Small intestine (tissue), 7 donors: ENCODE data around the gene NLRP7. TPM values are rescaled to one million over a fixed set of nuclear protein-coding genes. Genes with fewer than 3 reads are reported as not detected.
A peak's percentile ranks its signal among the peaks of the same experiment; 100 is the strongest.
"Not testable (repeated sequence)": the region's sequence is repeated elsewhere in the genome, so short reads cannot be mapped to it uniquely, and the experiment has no call there.

Experiments used
- DNase-seq, 2 donors: peaks; one replicate each; pipeline versions ENCODE4 v3.0.0 to v3.0.0-alpha.2; 2013
- FAIRE-seq: peaks from 2 replicates; lab custom pipeline; 2012; peaks lifted over from hg19 to GRCh38; lab: Jason Lieb, UNC
- H3K27ac ChIP-seq, 3 donors: one replicate each; pipeline ENCODE4 v1.5.1; 2013; ENCODE audit warnings: low read length in 2 of 3, mild to moderate bottlenecking in 2 of 3, control low read depth in 1 of 3, inconsistent platforms in 1 of 3, low read depth in 1 of 3, moderate library complexity in 1 of 3
- H3K27me3 ChIP-seq, 3 donors: one replicate each; pipeline ENCODE4 v1.6.1; 2013; ENCODE audit warnings: low read length in 3 of 3, inconsistent platforms in 1 of 3; ENCODE audit not compliant: control insufficient read depth in 3 of 3, insufficient read depth in 3 of 3
- H3K36me3 ChIP-seq, 3 donors: one replicate each; pipeline ENCODE4 v1.6.1; 2013; ENCODE audit warnings: low read length in 3 of 3, inconsistent platforms in 1 of 3, low read depth in 1 of 3, mild to moderate bottlenecking in 1 of 3, moderate library complexity in 1 of 3; ENCODE audit not compliant: control insufficient read depth in 3 of 3, insufficient read depth in 2 of 3
- H3K4me1 ChIP-seq, 3 donors: one replicate each; pipeline ENCODE4 v1.6.1; 2013; ENCODE audit warnings: low read length in 2 of 3, inconsistent platforms in 1 of 3, low read depth in 1 of 3, mild to moderate bottlenecking in 1 of 3, moderate library complexity in 1 of 3; ENCODE audit not compliant: control insufficient read depth in 3 of 3, insufficient read depth in 2 of 3
- H3K4me3 ChIP-seq, 3 donors: one replicate each; pipeline ENCODE4 v1.5.1; 2013; ENCODE audit warnings: low read length in 3 of 3, control low read depth in 1 of 3, inconsistent platforms in 1 of 3, low read depth in 1 of 3, mild to moderate bottlenecking in 1 of 3, moderate library complexity in 1 of 3
- H3K9me3 ChIP-seq, 2 donors: one replicate each; pipeline ENCODE4 v1.6.1; 2013; ENCODE audit warnings: low read depth in 1 of 2, low read length in 1 of 2; ENCODE audit not compliant: control insufficient read depth in 2 of 2, insufficient read depth in 1 of 2
- WGBS, 3 donors: extraction: QIAGEN DNeasy Blood & Tissue Kit; methylation state at CpG; one replicate each; pipeline ENCODE4 v1.1.7; 2013; 5-methylcytosine and 5-hydroxymethylcytosine counted together
- polyA plus RNA-seq, 4 donors: library from polyadenylated mRNA; stranded (reverse) in 3 of 4; unstranded in 1 of 4; fragments of 200-250 nt in 3 of 4; fragments of 120-200 nt in 1 of 4; gene quantifications; one replicate each; pipeline versions ENCODE4 v1.2.1 to v1.2.3, GENCODE V29; 2013
- donor health status: healthy with polysubstance abuse.
- donor health status: control.
- donor health status: control.
- donor health status: Bipolar disorder and iron deficiency.
- donor health status: healthy.

Gene NLRP7
- polyA plus RNA-seq, 4 donors, result 0.01 to 0.27 (median 0.04) TPM; not detected in 1

GRCh38 chr19:54901153-54901552 lies 46.2 kb downstream of the NLRP7 start:
- H3K27ac ChIP-seq, result not testable (repeated sequence)

GRCh38 chr19:54899646-54900045 lies 47.7 kb downstream of the NLRP7 start:
- FAIRE-seq, H3K27ac ChIP-seq, H3K27me3 ChIP-seq, H3K4me1 ChIP-seq, H3K36me3 ChIP-seq, H3K9me3 ChIP-seq, DNase-seq, H3K4me3 ChIP-seq: not testable (repeated sequence)
- WGBS, 3 donors, result 75 to 90% (median 83%) methylated on average over 9 of the region's 9 CpGs

More at GRCh38 chr19:54901153-54901552, 46.2 kb downstream of the NLRP7 start:
- H3K4me1 ChIP-seq, H3K27me3 ChIP-seq, H3K4me3 ChIP-seq, FAIRE-seq, H3K9me3 ChIP-seq, H3K36me3 ChIP-seq, DNase-seq: not testable (repeated sequence)
- WGBS, 3 donors, result 77 to 89% (median 78%) methylated on average over 7 to 8 of the region's 8 CpGs

DNA sequence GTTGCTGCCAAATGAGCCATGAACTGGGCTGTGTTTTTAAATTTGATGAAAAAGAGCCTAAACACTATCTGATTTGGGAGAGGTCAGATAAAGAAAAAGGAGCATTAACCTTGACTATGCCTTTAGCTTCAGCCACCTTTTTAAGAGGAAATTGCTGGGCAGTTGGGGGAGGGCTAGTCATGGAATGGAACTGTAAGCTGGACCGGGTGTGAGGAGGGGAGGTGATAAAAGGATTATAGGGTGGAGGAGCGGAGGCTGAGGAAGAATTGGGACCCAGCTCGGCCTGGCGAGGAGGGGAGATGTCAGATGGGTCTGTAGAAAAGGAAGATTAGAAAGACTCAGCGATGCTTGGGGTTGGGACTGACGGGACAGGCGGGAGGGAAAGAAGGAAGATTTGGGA lies 48.6 kb downstream of the NLRP7 start:
- not testable (repeated sequence) for H3K4me1 ChIP-seq, H3K27ac ChIP-seq, H3K27me3 ChIP-seq, DNase-seq, H3K4me3 ChIP-seq, H3K36me3 ChIP-seq, H3K9me3 ChIP-seq, FAIRE-seq
- WGBS, 3 donors, result 58 to 70% (median 63%) methylated on average over 7 of the region's 7 CpGs

DNA sequence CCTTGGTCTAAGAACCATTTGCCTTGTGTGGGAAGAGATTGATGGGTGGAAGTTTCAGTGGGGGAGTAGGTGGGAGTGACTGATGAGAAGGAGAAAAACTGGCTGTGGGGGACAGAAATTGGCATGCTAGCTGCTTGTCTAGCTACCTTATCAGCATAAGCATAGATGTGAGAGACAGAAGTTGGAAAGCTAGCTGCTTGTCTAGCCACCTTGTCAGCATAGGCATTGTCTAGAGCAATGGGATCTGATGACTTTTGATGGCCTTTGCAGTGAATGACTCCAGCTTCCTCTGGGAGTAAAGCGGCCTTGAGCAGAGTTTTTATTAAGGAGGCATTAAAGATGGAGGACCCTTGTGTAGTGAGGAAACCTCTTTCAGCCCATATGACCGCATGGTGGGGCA lies 51.3 kb downstream of the NLRP7 start:
- Histone ChIP-seq H3K27me3 (peaks cover 0 to 3% (median 0%) of the 10 kb centered on the region in 3 donors), H3K36me3 (no peaks in the 10 kb centered on the region), H3K4me3 (no peak overlapping the region), H3K9me3 (peaks cover 0 to 4% of the 10 kb centered on the region in 2 donors), H3K27ac (no peak overlapping the region), H3K4me1 (no peaks in the 10 kb centered on the region)
- DNase-seq, result no peak
- WGBS, 3 donors, result 80 to 89% (median 88%) methylated on average over 2 of the region's 2 CpGs
- no peak for FAIRE-seq

- H3K27me3 ChIP-seq, H3K36me3 ChIP-seq, H3K27ac ChIP-seq, H3K9me3 ChIP-seq, H3K4me3 ChIP-seq, H3K4me1 ChIP-seq, DNase-seq, FAIRE-seq: not testable (repeated sequence)
- 89 to 91% (median 90%) methylated on average over 16 of the region's 16 CpGs for WGBS, 3 donors
These were observed 53.2 kb downstream of the NLRP7 start for GRCh38 chr19:54894106-54894505.

GRCh38 chr19:54893406-54893805 lies 53.9 kb downstream of the NLRP7 start:
- Histone ChIP-seq H3K27ac (no peak overlapping the region), H3K4me1 (no peaks in the 10 kb centered on the region), H3K27me3 (no peaks in the 10 kb centered on the region), H3K36me3 (no peaks in the 10 kb centered on the region), H3K4me3 (no peak overlapping the region), H3K9me3 (peaks cover 0 to 4% of the 10 kb centered on the region in 2 donors)
- DNase-seq (peak in 1 of 2 donors; percentile 5), FAIRE-seq (no peak)
- 24 to 47% (median 30%) methylated on average over 7 of the region's 7 CpGs for WGBS, 3 donors

DNA sequence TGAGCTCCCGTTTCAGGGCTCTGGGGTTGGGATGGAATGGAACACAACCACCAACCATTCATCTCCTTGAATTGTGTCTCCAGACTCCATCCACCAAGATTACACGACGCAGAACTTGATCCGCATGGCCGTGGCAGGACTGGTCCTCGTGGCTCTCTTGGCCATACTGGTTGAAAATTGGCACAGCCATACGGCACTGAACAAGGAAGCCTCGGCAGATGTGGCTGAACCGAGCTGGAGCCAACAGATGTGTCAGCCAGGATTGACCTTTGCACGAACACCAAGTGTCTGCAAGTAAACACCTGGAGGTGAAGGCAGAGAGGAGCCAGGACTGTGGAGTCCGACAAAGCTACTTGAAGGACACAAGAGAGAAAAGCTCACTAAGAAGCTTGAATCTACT lies 57.8 kb downstream of the NLRP7 start:
- Histone ChIP-seq H3K27me3 (no peaks in the 10 kb centered on the region), H3K4me3 (no peak overlapping the region), H3K4me1 (no peaks in the 10 kb centered on the region), H3K9me3 (peaks cover 0 to 4% of the 10 kb centered on the region in 2 donors), H3K27ac (no peak overlapping the region), H3K36me3 (no peaks in the 10 kb centered on the region)
- FAIRE-seq (no peak), DNase-seq (no peak)
- 71 to 84% (median 76%) methylated on average over 11 of the region's 11 CpGs for WGBS, 3 donors

DNA sequence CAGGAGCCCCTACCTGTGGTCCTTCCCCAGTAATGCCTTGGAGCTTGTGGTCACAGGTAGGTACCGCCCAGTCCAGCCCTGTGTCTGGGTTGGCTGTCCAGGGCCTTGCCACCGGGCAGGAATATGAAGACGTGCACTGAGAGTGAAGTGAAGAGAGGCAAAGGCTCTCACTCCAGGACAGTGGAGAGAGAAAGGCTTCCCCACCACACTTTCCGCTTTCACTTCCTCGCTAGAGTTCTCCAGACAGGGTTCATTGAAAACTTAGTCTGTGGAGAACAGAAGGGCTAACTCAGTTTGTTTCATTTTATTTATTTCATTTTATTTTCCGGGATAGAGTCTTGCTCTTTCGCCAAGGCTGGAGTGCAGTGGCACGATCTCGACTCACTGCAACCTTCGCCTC lies 59.1 kb downstream of the NLRP7 start:
- Histone ChIP-seq H3K36me3 (no peaks in the 10 kb centered on the region), H3K27me3 (no peaks in the 10 kb centered on the region), H3K4me1 (no peaks in the 10 kb centered on the region), H3K9me3 (no peaks in the 10 kb centered on the region), H3K27ac (no peak overlapping the region), H3K4me3 (no peak overlapping the region)
- DNase-seq (no peak), FAIRE-seq (no peak)
- 90 to 92% (median 91%) methylated on average over 10 of the region's 10 CpGs for WGBS, 3 donors

DNA sequence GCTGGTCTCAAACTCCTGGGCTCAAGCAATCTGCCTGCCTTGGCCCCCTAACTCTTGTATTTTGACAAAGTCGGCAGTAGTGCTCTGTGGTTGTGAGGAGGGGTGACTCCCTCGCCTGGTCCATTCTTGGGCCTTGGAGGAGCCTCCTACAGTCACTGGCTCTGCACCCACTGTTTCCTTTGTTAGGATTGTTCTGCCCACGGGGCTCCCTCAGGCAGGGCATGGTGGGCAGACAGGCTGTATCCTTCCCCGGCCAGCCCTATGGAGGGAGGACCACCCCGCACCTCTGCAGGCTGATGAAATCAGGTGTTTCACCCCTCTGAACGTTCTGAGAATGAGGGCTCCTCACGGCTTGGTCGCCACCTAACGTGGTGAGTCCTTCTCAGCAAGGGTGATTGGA lies 64.1 kb downstream of the NLRP7 start:
- 77 to 79% (median 79%) methylated on average over 9 of the region's 9 CpGs for WGBS, 3 donors
- Histone ChIP-seq H3K36me3 (no peaks in the 10 kb centered on the region), H3K27me3 (peaks cover 0 to 3% (median 0%) of the 10 kb centered on the region in 3 donors), H3K4me3 (no peak overlapping the region), H3K4me1 (no peaks in the 10 kb centered on the region), H3K27ac (no peak overlapping the region), H3K9me3 (no peaks in the 10 kb centered on the region)
- no peak for FAIRE-seq
- DNase-seq, result no peak
